ENCODE data around the gene GRK2. TPM values are rescaled to one million over a fixed set of nuclear protein-coding genes. Genes with fewer than 3 reads are reported as not detected.

The GRK2 gene
- total RNA-seq, 2 donors from 2014 or later, result 58.0 to 61.7 TPM

- no peak overlapping the region for H3K4me3 ChIP-seq (ENCODE audit: low read length)
- H3K9me3 ChIP-seq (ENCODE audit: control insufficient read depth, low read length), result no peaks in the 10 kb centered on the region
- no peak for TF ChIP-seq CTCF (conservative IDR thresholded peaks at IDR 0.05)
- no peaks in the 10 kb centered on the region for H3K9me3 Mint-ChIP-seq
- DNase-seq, result no peak
- H3K4me3 Mint-ChIP-seq, result no peak overlapping the region
- peaks cover 10% of the 10 kb centered on the region for H3K4me1 ChIP-seq (ENCODE audit: control insufficient read depth, insufficient read depth, low read length)
- H3K4me1 Mint-ChIP-seq, result peaks cover 21% of the 10 kb centered on the region
- H3K9ac ChIP-seq (ENCODE audit: extremely low read depth, low read length, poor library complexity, severe bottlenecking), result no peak overlapping the region
- 92 to 100% methylated on average over 9 to 14 of the region's 14 CpGs for WGBS, 2 experiments (ENCODE audit: insufficient coverage in 1 of 2, insufficient read length in 1 of 2)
- H3K27ac Mint-ChIP-seq, result no peak overlapping the region
- H3K27me3 Mint-ChIP-seq (ENCODE audit: insufficient read depth), result no peaks in the 10 kb centered on the region
- no peaks in the 10 kb centered on the region for H3K36me3 Mint-ChIP-seq (ENCODE audit: low read depth)
- no peaks in the 10 kb centered on the region for H3K27me3 ChIP-seq (ENCODE audit: control insufficient read depth, insufficient read depth, low read length, poor library complexity, severe bottlenecking)
- peaks cover 21% of the 10 kb centered on the region for H3K36me3 ChIP-seq (ENCODE audit: control insufficient read depth, insufficient read depth, low read length)
- no peak overlapping the region for H3K27ac ChIP-seq (ENCODE audit: low read depth, low read length)
Measured at GRCh38 chr11:67273260-67273990, 7.2 kb downstream of the GRK2 start.

GRCh38 chr11:67274768-67275605 lies 8.7 kb downstream of the GRK2 start:
- no peaks in the 10 kb centered on the region for H3K27me3 Mint-ChIP-seq (ENCODE audit: insufficient read depth)
- H3K4me1 Mint-ChIP-seq, result peaks cover 17% of the 10 kb centered on the region
- no peaks in the 10 kb centered on the region for H3K9me3 Mint-ChIP-seq
- Histone ChIP-seq H3K4me1 (ENCODE audit: control insufficient read depth, insufficient read depth, low read length) (peaks cover 3% of the 10 kb centered on the region), H3K9ac (ENCODE audit: extremely low read depth, low read length, poor library complexity, severe bottlenecking) (no peak overlapping the region), H3K36me3 (ENCODE audit: control insufficient read depth, insufficient read depth, low read length) (peaks cover 15% of the 10 kb centered on the region), H3K9me3 (ENCODE audit: control insufficient read depth, low read length) (no peaks in the 10 kb centered on the region), H3K27me3 (ENCODE audit: control insufficient read depth, insufficient read depth, low read length, poor library complexity, severe bottlenecking) (no peaks in the 10 kb centered on the region), H3K4me3 (ENCODE audit: low read length) (no peak overlapping the region), H3K27ac (ENCODE audit: low read depth, low read length) (no peak overlapping the region)
- H3K36me3 Mint-ChIP-seq (ENCODE audit: low read depth), result peaks cover 8% of the 10 kb centered on the region
- WGBS, 2 experiments (ENCODE audit: insufficient coverage in 1 of 2, insufficient read length in 1 of 2), result 93 to 94% methylated on average over 19 to 35 of the region's 35 CpGs
- no peak for TF ChIP-seq CTCF (conservative IDR thresholded peaks at IDR 0.05)
- H3K4me3 Mint-ChIP-seq, result no peak overlapping the region
- no peak for DNase-seq
- no peak overlapping the region for H3K27ac Mint-ChIP-seq

GRCh38 chr11:67275606-67276409 lies 9.5 kb downstream of the GRK2 start:
- Histone ChIP-seq H3K27ac (ENCODE audit: low read depth, low read length) (no peak overlapping the region), H3K9ac (ENCODE audit: extremely low read depth, low read length, poor library complexity, severe bottlenecking) (no peak overlapping the region), H3K36me3 (ENCODE audit: control insufficient read depth, insufficient read depth, low read length) (peaks cover 17% of the 10 kb centered on the region), H3K27me3 (ENCODE audit: control insufficient read depth, insufficient read depth, low read length, poor library complexity, severe bottlenecking) (no peaks in the 10 kb centered on the region), H3K4me3 (ENCODE audit: low read length) (no peak overlapping the region), H3K9me3 (ENCODE audit: control insufficient read depth, low read length) (no peaks in the 10 kb centered on the region), H3K4me1 (ENCODE audit: control insufficient read depth, insufficient read depth, low read length) (no peaks in the 10 kb centered on the region)
- no peak overlapping the region for H3K4me3 Mint-ChIP-seq
- H3K9me3 Mint-ChIP-seq, result no peaks in the 10 kb centered on the region
- TF ChIP-seq CTCF (conservative IDR thresholded peaks at IDR 0.05), result no peak
- WGBS, 2 experiments (ENCODE audit: insufficient coverage in 1 of 2, insufficient read length in 1 of 2), result 92% methylated on average over 8 to 17 of the region's 17 CpGs
- H3K27me3 Mint-ChIP-seq (ENCODE audit: insufficient read depth), result no peaks in the 10 kb centered on the region
- DNase-seq, result no peak
- peaks cover 9% of the 10 kb centered on the region for H3K4me1 Mint-ChIP-seq
- peaks cover 17% of the 10 kb centered on the region for H3K36me3 Mint-ChIP-seq (ENCODE audit: low read depth)
- no peak overlapping the region for H3K27ac Mint-ChIP-seq
